ENCODE measurements around the gene SRRM3.

DNA sequence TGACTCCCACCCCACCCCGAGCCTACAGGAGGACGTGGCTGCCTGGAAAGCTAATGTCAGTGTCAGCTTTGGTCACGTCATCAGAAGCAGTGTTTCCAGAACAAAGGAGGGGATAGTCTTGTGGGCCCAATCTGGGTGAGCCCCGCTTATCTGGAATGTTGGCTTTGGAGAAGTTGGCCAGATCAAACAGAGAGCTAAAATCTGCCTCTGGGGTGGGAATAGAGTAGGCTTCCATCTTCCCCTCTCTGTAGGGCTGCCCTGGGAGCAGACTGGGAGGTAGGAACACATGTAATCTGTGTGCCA is 32.5 kb downstream of the SRRM3 start:
- TF ChIP-seq, protein P1, sequence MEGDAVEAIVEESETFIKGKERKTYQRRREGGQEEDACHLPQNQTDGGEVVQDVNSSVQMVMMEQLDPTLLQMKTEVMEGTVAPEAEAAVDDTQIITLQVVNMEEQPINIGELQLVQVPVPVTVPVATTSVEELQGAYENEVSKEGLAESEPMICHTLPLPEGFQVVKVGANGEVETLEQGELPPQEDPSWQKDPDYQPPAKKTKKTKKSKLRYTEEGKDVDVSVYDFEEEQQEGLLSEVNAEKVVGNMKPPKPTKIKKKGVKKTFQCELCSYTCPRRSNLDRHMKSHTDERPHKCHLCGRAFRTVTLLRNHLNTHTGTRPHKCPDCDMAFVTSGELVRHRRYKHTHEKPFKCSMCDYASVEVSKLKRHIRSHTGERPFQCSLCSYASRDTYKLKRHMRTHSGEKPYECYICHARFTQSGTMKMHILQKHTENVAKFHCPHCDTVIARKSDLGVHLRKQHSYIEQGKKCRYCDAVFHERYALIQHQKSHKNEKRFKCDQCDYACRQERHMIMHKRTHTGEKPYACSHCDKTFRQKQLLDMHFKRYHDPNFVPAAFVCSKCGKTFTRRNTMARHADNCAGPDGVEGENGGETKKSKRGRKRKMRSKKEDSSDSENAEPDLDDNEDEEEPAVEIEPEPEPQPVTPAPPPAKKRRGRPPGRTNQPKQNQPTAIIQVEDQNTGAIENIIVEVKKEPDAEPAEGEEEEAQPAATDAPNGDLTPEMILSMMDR (conservative IDR thresholded peaks at IDR 0.05; ENCODE audit: low read depth in 2 of 2): no peak
- no peak for TF ChIP-seq REST (IDR thresholded peaks at IDR 0.05; ENCODE audit: unreplicated experiment)
- no peak for TF ChIP-seq NANOG (IDR thresholded peaks at IDR 0.05; ENCODE audit: borderline replicate concordance)
- TF ChIP-seq EZH2phosphoT487 (IDR thresholded peaks at IDR 0.05; ENCODE audit: unreplicated experiment): no peak
- TF ChIP-seq POLR2AphosphoS5 (IDR thresholded peaks at IDR 0.05; ENCODE audit: low read depth): no peak
- TF ChIP-seq EZH2 (IDR thresholded peaks at IDR 0.05; ENCODE audit: low read depth, unreplicated experiment): no peak

Measured in GM23338 (cell line).